NCI-H510A (cell line): Measurements from ENCODE around the gene DNAJC4.

Source experiments
- DNase-seq: peaks from one replicate; lab custom pipeline; 2025; lab: John Stamatoyannopoulos, UW

DNAJC4 gene

DNA sequence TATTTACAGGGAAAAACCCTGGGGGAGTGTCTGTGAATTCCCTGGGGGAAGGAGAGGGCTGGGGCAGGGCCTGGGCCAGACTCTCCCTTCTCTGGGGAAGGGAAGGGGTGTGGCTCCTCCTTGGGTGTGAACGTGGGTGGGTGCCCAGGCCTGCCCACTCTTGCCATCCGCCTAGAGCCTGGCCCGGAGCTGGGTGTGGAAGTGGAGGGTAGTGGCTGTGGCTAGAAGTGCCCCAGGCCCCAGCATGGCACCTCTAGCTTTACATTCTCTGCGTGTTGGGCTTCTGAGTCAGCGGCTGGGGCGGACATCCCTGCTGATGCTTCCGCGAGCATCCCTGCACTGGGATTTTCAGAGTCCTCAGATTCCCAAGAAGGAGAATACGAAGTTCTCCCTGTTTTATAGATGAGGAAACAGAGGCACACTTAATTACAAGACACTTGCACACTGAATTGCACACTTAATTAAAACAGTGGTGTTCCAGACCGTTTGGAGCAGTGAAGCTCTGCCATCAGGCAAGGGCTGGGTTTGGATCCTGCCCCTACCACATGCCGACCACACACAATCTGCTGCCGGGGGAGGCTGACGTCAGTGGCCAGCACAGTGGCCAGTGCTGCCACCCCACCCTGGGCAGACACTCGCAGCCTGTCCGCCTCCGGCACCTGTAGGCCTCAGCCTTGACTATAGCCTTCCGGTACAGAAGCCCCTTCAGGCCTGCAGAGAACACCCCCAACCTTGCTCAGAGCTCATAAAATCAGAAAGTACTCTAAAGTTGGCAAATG lies 46.5 kb downstream of the DNAJC4 start:
- no peak for DNase-seq

GRCh38 chr11:64278576-64279190 lies 48.3 kb downstream of the DNAJC4 start:
- no peak for DNase-seq

DNA sequence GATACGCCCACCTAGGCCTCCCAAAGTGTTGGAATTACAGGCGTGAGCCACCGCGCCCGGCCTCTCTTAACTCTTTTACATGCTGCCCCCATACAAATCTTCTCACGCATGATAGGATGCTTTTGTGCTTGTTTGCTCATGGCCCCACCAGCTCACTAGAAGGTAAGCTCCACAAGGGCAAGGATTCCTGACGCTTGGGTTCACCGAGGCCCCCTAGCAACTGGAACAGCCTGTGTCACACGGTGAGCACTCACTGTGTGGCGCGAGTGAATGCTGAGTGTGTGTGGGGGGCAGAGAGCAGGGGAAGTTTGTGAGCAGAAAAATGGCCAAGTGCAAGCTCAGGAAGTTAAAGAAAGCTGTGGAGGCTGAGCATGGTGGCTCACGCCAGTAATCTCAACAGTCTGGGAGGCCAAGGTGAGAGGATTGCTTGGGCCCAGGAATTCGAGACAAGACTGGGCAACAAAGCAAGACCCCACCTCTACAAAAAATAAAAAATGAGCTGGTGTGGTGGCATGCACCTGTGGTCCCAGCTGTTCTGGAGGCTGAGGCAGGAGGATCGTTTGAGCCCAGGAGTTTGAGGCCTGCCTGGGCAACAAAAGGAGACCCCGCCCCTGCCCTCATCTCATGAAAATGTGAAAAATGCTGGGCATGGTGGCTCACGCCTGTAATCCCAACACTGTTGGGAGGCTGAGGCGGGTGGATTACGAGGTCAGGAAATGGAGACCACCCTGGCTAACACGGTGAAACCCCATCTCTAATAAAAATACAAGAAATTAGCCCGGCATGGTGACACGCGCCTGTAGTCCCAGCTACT lies 51.8 kb downstream of the DNAJC4 start:
- DNase-seq, result no peak

DNA sequence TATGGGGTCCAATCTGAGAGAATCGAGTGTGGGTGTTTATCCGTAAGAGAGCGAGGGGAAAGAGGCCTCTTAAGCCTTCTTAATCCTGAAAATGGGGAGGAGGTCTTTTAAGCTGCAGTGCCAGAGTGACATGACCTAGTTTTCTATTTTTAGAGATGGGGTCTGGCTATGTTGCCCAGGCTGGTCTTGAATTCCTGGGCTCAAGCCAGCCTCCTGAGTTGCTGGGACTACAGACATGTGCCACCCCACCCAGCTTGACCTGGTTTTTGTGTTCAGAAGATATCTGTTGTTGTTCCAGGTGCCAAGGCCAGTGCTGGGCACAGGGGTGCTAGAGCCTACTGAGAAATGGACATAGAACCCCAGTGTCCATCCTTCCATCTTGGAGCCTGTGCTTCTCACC lies 52.7 kb downstream of the DNAJC4 start:
- no peak for DNase-seq
